ENCODE data around the gene PDZRN3.

- TF ChIP-seq CTCF (IDR thresholded peaks at IDR 0.05), result no peak
- TF ChIP-seq POLR2A (IDR thresholded peaks at IDR 0.05), result no peak
These were observed 145.4 kb downstream of the PDZRN3 start for GRCh38 chr3:73479325-73479724.
